Measurements from ENCODE around the gene CD151.
A peak's percentile ranks its signal among the peaks of the same experiment; 100 is the strongest.

CD151 gene

GRCh38 chr11:801097-801780 is 31.5 kb upstream of the CD151 start:
- no peak for DNase-seq (ENCODE audit: low spot score)
- TF ChIP-seq CTCF (conservative IDR thresholded peaks at IDR 0.05; ENCODE audit: low read depth), result no peak
- no peak overlapping the region for H3K27ac ChIP-seq
- ChIA-PET POLR2A (ENCODE audit: low non-redundant PET) (no interaction called here), CTCF (no interaction called here)

- ChIA-PET POLR2A (ENCODE audit: low non-redundant PET) (no interaction called here), CTCF (no interaction called here)
Observed at GRCh38 chr11:802018-802617, 30.6 kb upstream of the CD151 start.

GRCh38 chr11:802693-803466 is 29.9 kb upstream of the CD151 start:
- ChIA-PET POLR2A (ENCODE audit: low non-redundant PET) (no interaction called here), CTCF (interaction anchor here (0.7 kb wide), 1 partner anchor 57 kb away, joined by 3 read pairs; no protein-coding TSS in a partner anchor)
- peak overlapping the region; percentile 97 for H3K27ac ChIP-seq
- TF ChIP-seq CTCF (conservative IDR thresholded peaks at IDR 0.05; ENCODE audit: low read depth), result no peak
- no peak for DNase-seq (ENCODE audit: low spot score)

More at GRCh38 chr11:802018-802617, 30.6 kb upstream of the CD151 start:
- no peak for DNase-seq (ENCODE audit: low spot score)
- TF ChIP-seq CTCF (conservative IDR thresholded peaks at IDR 0.05; ENCODE audit: low read depth), result no peak
- peak overlapping the region; percentile 97 for H3K27ac ChIP-seq

- ChIA-PET CTCF (interaction anchor here (0.7 kb wide), 1 partner anchor 57 kb away, joined by 3 read pairs; no protein-coding TSS in a partner anchor), POLR2A (ENCODE audit: low non-redundant PET) (no interaction called here)
- peak overlapping the region; percentile 97 for H3K27ac ChIP-seq
- no peak for DNase-seq (ENCODE audit: low spot score)
- TF ChIP-seq CTCF (conservative IDR thresholded peaks at IDR 0.05; ENCODE audit: low read depth), result no peak
Observed at GRCh38 chr11:803467-803742, 29.3 kb upstream of the CD151 start.

- no peak for TF ChIP-seq CTCF (conservative IDR thresholded peaks at IDR 0.05; ENCODE audit: low read depth)
- POLR2A ChIA-PET (ENCODE audit: low non-redundant PET), result interaction anchor here (0.5 to 1.1 kb wide), 2 partner anchors 18 to 20 kb away, joined by 3 to 6 read pairs; no protein-coding TSS in a partner anchor
- peak overlapping the region; percentile 97 for H3K27ac ChIP-seq
- peak; percentile 72 for DNase-seq (ENCODE audit: low spot score)
- CTCF ChIA-PET, result interaction anchor here (0.7 kb wide), 1 partner anchor 58 kb away, joined by 3 read pairs; no protein-coding TSS in a partner anchor
Observed at GRCh38 chr11:803770-804598, 28.8 kb upstream of the CD151 start.

- H3K27ac ChIP-seq, result peak overlapping the region; percentile 97
- ChIA-PET POLR2A (ENCODE audit: low non-redundant PET) (interaction anchor here (0.5 to 1.1 kb wide), 2 partner anchors 17 to 20 kb away, joined by 3 to 6 read pairs; no protein-coding TSS in a partner anchor), CTCF (no interaction called here)
- DNase-seq (ENCODE audit: low spot score), result no peak
- TF ChIP-seq CTCF (conservative IDR thresholded peaks at IDR 0.05; ENCODE audit: low read depth), result no peak
Observed at GRCh38 chr11:804599-804964, 28.2 kb upstream of the CD151 start.

Measured in RWPE1 (cell line).